WTC11 (cell line): ENCODE results near the gene MAP1S.

Source experiments
- ETV6 ChIP-seq: sonication (generic); formaldehyde crosslinking; IDR thresholded peaks from 2 replicates; pipeline ENCODE4 v1.8.1; 2022; ENCODE audit warnings: mild to moderate bottlenecking, missing genetic modification reagents
- JAZF1 ChIP-seq: fragments of 250-450 bp; sonication (Bioruptor Pico); IDR thresholded peaks from 2 replicates; pipeline ENCODE4 v1.9.0; 2021; ENCODE audit warnings: moderate library complexity, mild to moderate bottlenecking, inconsistent platforms
- NR2C2 ChIP-seq: sonication (generic); formaldehyde crosslinking; IDR thresholded peaks from 2 replicates; pipeline ENCODE4 v1.8.0; 2022; ENCODE audit warnings: mild to moderate bottlenecking, missing genetic modification reagents
- TF ChIP-seq, protein P1 (sequence below): fragments of 200-600 bp; IDR thresholded peaks from 2 replicates; pipeline ENCODE4 v1.8.0; 2022; ENCODE audit warnings: antibody characterized with exemption
- TF ChIP-seq, protein P2 (sequence below): fragments of 250-450 bp; sonication (Bioruptor Pico); IDR thresholded peaks from 2 replicates; pipeline ENCODE4 v1.8.0; 2021; ENCODE audit warnings: mild to moderate bottlenecking
- TF ChIP-seq, protein P3 (sequence below): sonication (generic); formaldehyde crosslinking; IDR thresholded peaks from 2 replicates; pipeline ENCODE4 v1.8.0; 2022; ENCODE audit warnings: mild to moderate bottlenecking, missing genetic modification reagents
- TF ChIP-seq, protein P4 (sequence below): sonication (generic); formaldehyde crosslinking; conservative IDR thresholded peaks from 2 replicates; pipeline ENCODE4 v1.8.1; 2022; ENCODE audit warnings: mild to moderate bottlenecking, missing genetic modification reagents
- TF ChIP-seq, protein P5 (sequence below): fragments of 250-450 bp; sonication (Bioruptor Pico); IDR thresholded peaks from 2 replicates; pipeline ENCODE4 v1.9.0; 2021; ENCODE audit warnings: mild to moderate bottlenecking, borderline replicate concordance
- TF ChIP-seq, protein P6 (sequence below): fragments of 250-450 bp; sonication (Bioruptor Pico); IDR thresholded peaks from 2 replicates; pipeline ENCODE4 v1.9.0; 2021; ENCODE audit warnings: moderate library complexity, mild to moderate bottlenecking, inconsistent platforms, borderline replicate concordance
- TF ChIP-seq, protein P7 (sequence below): sonication (generic); formaldehyde crosslinking; IDR thresholded peaks from 2 replicates; pipeline ENCODE4 v1.8.1; 2023; ENCODE audit warnings: mild to moderate bottlenecking, missing genetic modification reagents, borderline replicate concordance
- TF ChIP-seq, protein P8 (sequence below): sonication (generic); formaldehyde crosslinking; IDR thresholded peaks from 2 replicates; pipeline ENCODE4 v1.8.0; 2022; ENCODE audit warnings: missing genetic modification reagents

DNA sequence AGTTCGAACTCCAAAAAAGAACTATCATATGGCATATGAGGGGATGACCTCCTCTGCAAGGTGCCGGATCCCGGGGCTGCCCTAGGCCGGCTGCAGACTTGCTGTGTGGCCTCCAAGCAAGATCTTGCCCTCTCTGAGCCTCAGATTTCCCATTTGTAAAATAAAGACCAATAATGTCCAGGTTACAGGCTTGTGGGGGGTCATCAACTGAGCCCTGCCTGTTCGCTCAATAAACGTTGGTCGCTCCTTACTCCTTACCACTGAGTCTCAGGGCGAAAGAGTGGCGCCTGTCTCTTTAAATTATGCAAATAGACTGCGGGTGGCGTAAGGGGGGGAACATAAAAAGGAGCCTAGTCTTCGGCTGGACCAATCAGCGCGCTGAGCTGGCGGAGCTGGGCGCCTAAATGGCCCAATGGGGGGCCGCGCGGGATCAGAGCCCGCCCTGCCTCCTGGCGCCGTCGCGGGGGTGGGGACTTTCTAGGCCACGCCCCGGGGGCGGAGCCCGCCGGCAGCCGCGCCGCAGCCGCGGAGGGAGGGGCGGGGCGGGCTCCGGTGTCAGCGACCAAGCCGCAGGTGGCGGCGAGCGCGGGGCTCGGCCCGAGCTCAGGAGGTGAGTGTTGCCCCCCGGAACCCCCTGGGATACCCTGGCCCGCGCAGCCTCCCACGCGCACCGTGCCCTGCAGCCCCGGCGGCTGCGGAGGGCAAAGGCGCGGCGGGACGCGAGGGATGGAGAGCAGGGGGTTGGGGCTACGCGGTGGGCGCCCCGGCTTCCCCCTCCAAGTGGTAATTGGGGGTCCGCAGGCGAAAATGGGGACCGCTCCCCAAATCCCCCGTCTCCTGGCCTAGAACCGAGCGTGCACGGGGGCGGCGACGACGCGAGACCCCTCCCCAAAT, 28.2 kb downstream of the MAP1S start:
- TF ChIP-seq, protein P1, sequence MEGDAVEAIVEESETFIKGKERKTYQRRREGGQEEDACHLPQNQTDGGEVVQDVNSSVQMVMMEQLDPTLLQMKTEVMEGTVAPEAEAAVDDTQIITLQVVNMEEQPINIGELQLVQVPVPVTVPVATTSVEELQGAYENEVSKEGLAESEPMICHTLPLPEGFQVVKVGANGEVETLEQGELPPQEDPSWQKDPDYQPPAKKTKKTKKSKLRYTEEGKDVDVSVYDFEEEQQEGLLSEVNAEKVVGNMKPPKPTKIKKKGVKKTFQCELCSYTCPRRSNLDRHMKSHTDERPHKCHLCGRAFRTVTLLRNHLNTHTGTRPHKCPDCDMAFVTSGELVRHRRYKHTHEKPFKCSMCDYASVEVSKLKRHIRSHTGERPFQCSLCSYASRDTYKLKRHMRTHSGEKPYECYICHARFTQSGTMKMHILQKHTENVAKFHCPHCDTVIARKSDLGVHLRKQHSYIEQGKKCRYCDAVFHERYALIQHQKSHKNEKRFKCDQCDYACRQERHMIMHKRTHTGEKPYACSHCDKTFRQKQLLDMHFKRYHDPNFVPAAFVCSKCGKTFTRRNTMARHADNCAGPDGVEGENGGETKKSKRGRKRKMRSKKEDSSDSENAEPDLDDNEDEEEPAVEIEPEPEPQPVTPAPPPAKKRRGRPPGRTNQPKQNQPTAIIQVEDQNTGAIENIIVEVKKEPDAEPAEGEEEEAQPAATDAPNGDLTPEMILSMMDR, result no peak
- TF ChIP-seq ETV6 (CRISPR knock-in tag) (no peak), NR2C2 (CRISPR knock-in tag) (no peak), JAZF1 (CRISPR knock-in tag) (no peak)
- TF ChIP-seq, protein P2, sequence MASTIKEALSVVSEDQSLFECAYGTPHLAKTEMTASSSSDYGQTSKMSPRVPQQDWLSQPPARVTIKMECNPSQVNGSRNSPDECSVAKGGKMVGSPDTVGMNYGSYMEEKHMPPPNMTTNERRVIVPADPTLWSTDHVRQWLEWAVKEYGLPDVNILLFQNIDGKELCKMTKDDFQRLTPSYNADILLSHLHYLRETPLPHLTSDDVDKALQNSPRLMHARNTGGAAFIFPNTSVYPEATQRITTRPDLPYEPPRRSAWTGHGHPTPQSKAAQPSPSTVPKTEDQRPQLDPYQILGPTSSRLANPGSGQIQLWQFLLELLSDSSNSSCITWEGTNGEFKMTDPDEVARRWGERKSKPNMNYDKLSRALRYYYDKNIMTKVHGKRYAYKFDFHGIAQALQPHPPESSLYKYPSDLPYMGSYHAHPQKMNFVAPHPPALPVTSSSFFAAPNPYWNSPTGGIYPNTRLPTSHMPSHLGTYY, result no peak
- TF ChIP-seq, protein P3, sequence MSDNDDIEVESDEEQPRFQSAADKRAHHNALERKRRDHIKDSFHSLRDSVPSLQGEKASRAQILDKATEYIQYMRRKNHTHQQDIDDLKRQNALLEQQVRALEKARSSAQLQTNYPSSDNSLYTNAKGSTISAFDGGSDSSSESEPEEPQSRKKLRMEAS (CRISPR knock-in tag), result no peak
- TF ChIP-seq, protein P4, sequence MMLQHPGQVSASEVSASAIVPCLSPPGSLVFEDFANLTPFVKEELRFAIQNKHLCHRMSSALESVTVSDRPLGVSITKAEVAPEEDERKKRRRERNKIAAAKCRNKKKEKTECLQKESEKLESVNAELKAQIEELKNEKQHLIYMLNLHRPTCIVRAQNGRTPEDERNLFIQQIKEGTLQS (CRISPR knock-in tag), result no peak
- TF ChIP-seq, protein P5, sequence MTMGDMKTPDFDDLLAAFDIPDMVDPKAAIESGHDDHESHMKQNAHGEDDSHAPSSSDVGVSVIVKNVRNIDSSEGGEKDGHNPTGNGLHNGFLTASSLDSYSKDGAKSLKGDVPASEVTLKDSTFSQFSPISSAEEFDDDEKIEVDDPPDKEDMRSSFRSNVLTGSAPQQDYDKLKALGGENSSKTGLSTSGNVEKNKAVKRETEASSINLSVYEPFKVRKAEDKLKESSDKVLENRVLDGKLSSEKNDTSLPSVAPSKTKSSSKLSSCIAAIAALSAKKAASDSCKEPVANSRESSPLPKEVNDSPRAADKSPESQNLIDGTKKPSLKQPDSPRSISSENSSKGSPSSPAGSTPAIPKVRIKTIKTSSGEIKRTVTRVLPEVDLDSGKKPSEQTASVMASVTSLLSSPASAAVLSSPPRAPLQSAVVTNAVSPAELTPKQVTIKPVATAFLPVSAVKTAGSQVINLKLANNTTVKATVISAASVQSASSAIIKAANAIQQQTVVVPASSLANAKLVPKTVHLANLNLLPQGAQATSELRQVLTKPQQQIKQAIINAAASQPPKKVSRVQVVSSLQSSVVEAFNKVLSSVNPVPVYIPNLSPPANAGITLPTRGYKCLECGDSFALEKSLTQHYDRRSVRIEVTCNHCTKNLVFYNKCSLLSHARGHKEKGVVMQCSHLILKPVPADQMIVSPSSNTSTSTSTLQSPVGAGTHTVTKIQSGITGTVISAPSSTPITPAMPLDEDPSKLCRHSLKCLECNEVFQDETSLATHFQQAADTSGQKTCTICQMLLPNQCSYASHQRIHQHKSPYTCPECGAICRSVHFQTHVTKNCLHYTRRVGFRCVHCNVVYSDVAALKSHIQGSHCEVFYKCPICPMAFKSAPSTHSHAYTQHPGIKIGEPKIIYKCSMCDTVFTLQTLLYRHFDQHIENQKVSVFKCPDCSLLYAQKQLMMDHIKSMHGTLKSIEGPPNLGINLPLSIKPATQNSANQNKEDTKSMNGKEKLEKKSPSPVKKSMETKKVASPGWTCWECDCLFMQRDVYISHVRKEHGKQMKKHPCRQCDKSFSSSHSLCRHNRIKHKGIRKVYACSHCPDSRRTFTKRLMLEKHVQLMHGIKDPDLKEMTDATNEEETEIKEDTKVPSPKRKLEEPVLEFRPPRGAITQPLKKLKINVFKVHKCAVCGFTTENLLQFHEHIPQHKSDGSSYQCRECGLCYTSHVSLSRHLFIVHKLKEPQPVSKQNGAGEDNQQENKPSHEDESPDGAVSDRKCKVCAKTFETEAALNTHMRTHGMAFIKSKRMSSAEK (CRISPR knock-in tag), result no peak
- TF ChIP-seq, protein P6, sequence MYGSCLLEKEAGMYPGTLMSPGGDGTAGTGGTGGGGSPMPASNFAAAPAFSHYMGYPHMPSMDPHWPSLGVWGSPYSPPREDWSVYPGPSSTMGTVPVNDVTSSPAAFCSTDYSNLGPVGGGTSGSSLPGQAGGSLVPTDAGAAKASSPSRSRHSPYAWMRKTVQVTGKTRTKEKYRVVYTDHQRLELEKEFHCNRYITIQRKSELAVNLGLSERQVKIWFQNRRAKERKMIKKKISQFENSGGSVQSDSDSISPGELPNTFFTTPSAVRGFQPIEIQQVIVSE (CRISPR knock-in tag), result no peak
- TF ChIP-seq, protein P7, sequence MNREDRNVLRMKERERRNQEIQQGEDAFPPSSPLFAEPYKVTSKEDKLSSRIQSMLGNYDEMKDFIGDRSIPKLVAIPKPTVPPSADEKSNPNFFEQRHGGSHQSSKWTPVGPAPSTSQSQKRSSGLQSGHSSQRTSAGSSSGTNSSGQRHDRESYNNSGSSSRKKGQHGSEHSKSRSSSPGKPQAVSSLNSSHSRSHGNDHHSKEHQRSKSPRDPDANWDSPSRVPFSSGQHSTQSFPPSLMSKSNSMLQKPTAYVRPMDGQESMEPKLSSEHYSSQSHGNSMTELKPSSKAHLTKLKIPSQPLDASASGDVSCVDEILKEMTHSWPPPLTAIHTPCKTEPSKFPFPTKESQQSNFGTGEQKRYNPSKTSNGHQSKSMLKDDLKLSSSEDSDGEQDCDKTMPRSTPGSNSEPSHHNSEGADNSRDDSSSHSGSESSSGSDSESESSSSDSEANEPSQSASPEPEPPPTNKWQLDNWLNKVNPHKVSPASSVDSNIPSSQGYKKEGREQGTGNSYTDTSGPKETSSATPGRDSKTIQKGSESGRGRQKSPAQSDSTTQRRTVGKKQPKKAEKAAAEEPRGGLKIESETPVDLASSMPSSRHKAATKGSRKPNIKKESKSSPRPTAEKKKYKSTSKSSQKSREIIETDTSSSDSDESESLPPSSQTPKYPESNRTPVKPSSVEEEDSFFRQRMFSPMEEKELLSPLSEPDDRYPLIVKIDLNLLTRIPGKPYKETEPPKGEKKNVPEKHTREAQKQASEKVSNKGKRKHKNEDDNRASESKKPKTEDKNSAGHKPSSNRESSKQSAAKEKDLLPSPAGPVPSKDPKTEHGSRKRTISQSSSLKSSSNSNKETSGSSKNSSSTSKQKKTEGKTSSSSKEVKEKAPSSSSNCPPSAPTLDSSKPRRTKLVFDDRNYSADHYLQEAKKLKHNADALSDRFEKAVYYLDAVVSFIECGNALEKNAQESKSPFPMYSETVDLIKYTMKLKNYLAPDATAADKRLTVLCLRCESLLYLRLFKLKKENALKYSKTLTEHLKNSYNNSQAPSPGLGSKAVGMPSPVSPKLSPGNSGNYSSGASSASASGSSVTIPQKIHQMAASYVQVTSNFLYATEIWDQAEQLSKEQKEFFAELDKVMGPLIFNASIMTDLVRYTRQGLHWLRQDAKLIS (CRISPR knock-in tag), result no peak
- TF ChIP-seq, protein P8, sequence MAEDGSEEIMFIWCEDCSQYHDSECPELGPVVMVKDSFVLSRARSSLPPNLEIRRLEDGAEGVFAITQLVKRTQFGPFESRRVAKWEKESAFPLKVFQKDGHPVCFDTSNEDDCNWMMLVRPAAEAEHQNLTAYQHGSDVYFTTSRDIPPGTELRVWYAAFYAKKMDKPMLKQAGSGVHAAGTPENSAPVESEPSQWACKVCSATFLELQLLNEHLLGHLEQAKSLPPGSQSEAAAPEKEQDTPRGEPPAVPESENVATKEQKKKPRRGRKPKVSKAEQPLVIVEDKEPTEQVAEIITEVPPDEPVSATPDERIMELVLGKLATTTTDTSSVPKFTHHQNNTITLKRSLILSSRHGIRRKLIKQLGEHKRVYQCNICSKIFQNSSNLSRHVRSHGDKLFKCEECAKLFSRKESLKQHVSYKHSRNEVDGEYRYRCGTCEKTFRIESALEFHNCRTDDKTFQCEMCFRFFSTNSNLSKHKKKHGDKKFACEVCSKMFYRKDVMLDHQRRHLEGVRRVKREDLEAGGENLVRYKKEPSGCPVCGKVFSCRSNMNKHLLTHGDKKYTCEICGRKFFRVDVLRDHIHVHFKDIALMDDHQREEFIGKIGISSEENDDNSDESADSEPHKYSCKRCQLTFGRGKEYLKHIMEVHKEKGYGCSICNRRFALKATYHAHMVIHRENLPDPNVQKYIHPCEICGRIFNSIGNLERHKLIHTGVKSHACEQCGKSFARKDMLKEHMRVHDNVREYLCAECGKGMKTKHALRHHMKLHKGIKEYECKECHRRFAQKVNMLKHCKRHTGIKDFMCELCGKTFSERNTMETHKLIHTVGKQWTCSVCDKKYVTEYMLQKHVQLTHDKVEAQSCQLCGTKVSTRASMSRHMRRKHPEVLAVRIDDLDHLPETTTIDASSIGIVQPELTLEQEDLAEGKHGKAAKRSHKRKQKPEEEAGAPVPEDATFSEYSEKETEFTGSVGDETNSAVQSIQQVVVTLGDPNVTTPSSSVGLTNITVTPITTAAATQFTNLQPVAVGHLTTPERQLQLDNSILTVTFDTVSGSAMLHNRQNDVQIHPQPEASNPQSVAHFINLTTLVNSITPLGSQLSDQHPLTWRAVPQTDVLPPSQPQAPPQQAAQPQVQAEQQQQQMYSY (CRISPR knock-in tag), result no peak
